Measurements from ENCODE around the gene NALF2.
A peak's percentile ranks its signal among the peaks of the same experiment; 100 is the strongest.

The NALF2 gene

GRCh38 chrX:69503782-69504625 is at the start of gene NALF2:
Gene NALF2, plus strand, starts transcription at chrX:69504326. Its CDS starts 957 bp downstream, at chrX:69505283.
- peak; percentile 16 to 84 for DNase-seq

GRCh38 chrX:69457756-69458155 is 46.4 kb upstream of the NALF2 start:
- no peak for DNase-seq

GRCh38 chrX:69466546-69466945 is 37.6 kb upstream of the NALF2 start:
- DNase-seq: no peak

GRCh38 chrX:69469975-69470374 is 34.2 kb upstream of the NALF2 start:
- DNase-seq: no peak

GRCh38 chrX:69489625-69490024 is 14.5 kb upstream of the NALF2 start:
- no peak for DNase-seq

- DNase-seq: peak; percentile 1 to 37
Measured at GRCh38 chrX:69493193-69493592, 10.9 kb upstream of the NALF2 start.

- DNase-seq: no peak
Measured at GRCh38 chrX:69493766-69494165, 10.4 kb upstream of the NALF2 start.

GRCh38 chrX:69496183-69496582 is 7.9 kb upstream of the NALF2 start:
- no peak for DNase-seq

- DNase-seq: peak; percentile 21 to 24
Measured at GRCh38 chrX:69501429-69501828, 2.7 kb upstream of the NALF2 start.

- DNase-seq: peak; percentile 49 to 82
Measured at GRCh38 chrX:69503228-69503781, 821 bp upstream of the NALF2 start.

- DNase-seq: peak in 1 of 2 experiments; percentile 31
Measured at GRCh38 chrX:69504626-69505612, 793 bp downstream of the NALF2 start.

- DNase-seq: peak in 1 of 2 experiments; percentile 36
Measured at GRCh38 chrX:69505772-69506616, 1.9 kb downstream of the NALF2 start.

- DNase-seq: peak in 1 of 2 experiments; percentile 1
Measured at GRCh38 chrX:69506617-69507499, 2.7 kb downstream of the NALF2 start.

GRCh38 chrX:69507500-69507789 is 3.3 kb downstream of the NALF2 start:
- no peak for DNase-seq

GRCh38 chrX:69508610-69509009 is 4.5 kb downstream of the NALF2 start:
- DNase-seq: no peak

- DNase-seq: no peak
Measured at GRCh38 chrX:69510137-69510715, 6.1 kb downstream of the NALF2 start.

- DNase-seq: no peak
Measured at GRCh38 chrX:69510914-69511513, 6.9 kb downstream of the NALF2 start.

GRCh38 chrX:69522052-69522451 is 17.9 kb downstream of the NALF2 start:
- no peak for DNase-seq

GRCh38 chrX:69523314-69523713 is 19.2 kb downstream of the NALF2 start:
- DNase-seq: no peak

- DNase-seq: no peak
Measured at GRCh38 chrX:69524781-69525363, 20.7 kb downstream of the NALF2 start.

Data from NCI-H526 (cell line).